SU-DHL-6 (cell line): ENCODE measurements around the gene PNPLA2.

Source experiments
- H2AFZ ChIP-seq: fragments of 200-600 bp; sonication (generic); 2 replicates; pipeline ENCODE4 v1.6.1; 2014; ENCODE audit warnings: low read depth, mild to moderate bottlenecking, moderate library complexity, mixed read lengths, antibody characterized with exemption, low read length; ENCODE audit not compliant: severe bottlenecking
- H3F3A ChIP-seq: fragments of 200-600 bp; shearing (Covaris generic); 2 replicates; pipeline ENCODE4 v1.6.0; 2016; ENCODE audit warnings: antibody characterized with exemption, mild to moderate bottlenecking; ENCODE audit not compliant: insufficient read depth
- H3K27ac ChIP-seq: fragments of 200-600 bp; sonication (generic); 2 replicates; pipeline ENCODE4 v1.5.1; 2016; ENCODE audit warnings: low read depth, mild to moderate bottlenecking, low read length, moderate library complexity, mixed read lengths
- H3K27me3 ChIP-seq: fragments of 200-600 bp; sonication (generic), shearing (Covaris generic); 2 replicates; pipeline ENCODE4 v1.6.0; 2014; ENCODE audit warnings: mild to moderate bottlenecking, low read length
- H3K36me3 ChIP-seq: fragments of 200-600 bp; sonication (generic); 2 replicates; pipeline ENCODE4 v1.6.1; 2014; ENCODE audit warnings: mild to moderate bottlenecking, low read length, mixed read lengths
- H3K4me2 ChIP-seq: fragments of 300-600, 200-600 bp; shearing (Covaris generic), sonication (generic); 2 replicates; pipeline ENCODE4 v1.6.0; 2014; ENCODE audit warnings: low read length, low read depth, mild to moderate bottlenecking; ENCODE audit not compliant: poor library complexity, severe bottlenecking
- H3K4me3 ChIP-seq: fragments of 200-600 bp; sonication (generic); 2 replicates; pipeline ENCODE4 v1.5.1; 2014; ENCODE audit warnings: antibody characterized with exemption, low read length, mild to moderate bottlenecking, mixed read lengths; ENCODE audit not compliant: insufficient read depth, poor library complexity, severe bottlenecking
- H3K79me2 ChIP-seq: fragments of 200-600 bp; sonication (generic); 2 replicates; pipeline ENCODE4 v1.6.1; 2014; ENCODE audit warnings: mild to moderate bottlenecking, low read length, moderate library complexity; ENCODE audit not compliant: insufficient read depth
- H3K9ac ChIP-seq: fragments of 200-600 bp; sonication (generic); 2 replicates; pipeline ENCODE4 v1.7.0; 2014; ENCODE audit warnings: mild to moderate bottlenecking, low read length
- H3K9me2 ChIP-seq: fragments of 200-600 bp; sonication (generic); replicated peaks from 2 replicates; pipeline ENCODE4 v1.6.1; 2014; ENCODE audit warnings: low read length; ENCODE audit not compliant: insufficient read depth
- H3K9me3 ChIP-seq: fragments of 200-600 bp; sonication (generic); 2 replicates; pipeline ENCODE4 v1.6.1; 2014; ENCODE audit warnings: low read length, mixed read lengths; ENCODE audit not compliant: insufficient read depth
- H4K20me1 ChIP-seq: fragments of 200-600 bp; sonication (generic); 2 replicates; pipeline ENCODE4 v1.6.1; 2014; ENCODE audit warnings: low read depth, mild to moderate bottlenecking, antibody characterized with exemption, low read length, moderate library complexity, mixed read lengths
- EZH2phosphoT487 ChIP-seq: fragments of 200-600 bp; sonication (generic), shearing (Covaris generic); conservative IDR thresholded peaks from 2 replicates; pipeline ENCODE4 v1.6.1; 2018; ENCODE audit warnings: mild to moderate bottlenecking, antibody characterized with exemption, low read length, moderate library complexity, mixed read lengths
- TF ChIP-seq, protein P1 (sequence below): fragments of 200-600 bp; sonication (generic); IDR thresholded peaks from one replicate; pipeline ENCODE4 v1.5.1; 2017; ENCODE audit warnings: antibody characterized with exemption, mild to moderate bottlenecking, low read length, moderate library complexity; ENCODE audit not compliant: insufficient read depth, poor library complexity, severe bottlenecking

The PNPLA2 gene

DNA sequence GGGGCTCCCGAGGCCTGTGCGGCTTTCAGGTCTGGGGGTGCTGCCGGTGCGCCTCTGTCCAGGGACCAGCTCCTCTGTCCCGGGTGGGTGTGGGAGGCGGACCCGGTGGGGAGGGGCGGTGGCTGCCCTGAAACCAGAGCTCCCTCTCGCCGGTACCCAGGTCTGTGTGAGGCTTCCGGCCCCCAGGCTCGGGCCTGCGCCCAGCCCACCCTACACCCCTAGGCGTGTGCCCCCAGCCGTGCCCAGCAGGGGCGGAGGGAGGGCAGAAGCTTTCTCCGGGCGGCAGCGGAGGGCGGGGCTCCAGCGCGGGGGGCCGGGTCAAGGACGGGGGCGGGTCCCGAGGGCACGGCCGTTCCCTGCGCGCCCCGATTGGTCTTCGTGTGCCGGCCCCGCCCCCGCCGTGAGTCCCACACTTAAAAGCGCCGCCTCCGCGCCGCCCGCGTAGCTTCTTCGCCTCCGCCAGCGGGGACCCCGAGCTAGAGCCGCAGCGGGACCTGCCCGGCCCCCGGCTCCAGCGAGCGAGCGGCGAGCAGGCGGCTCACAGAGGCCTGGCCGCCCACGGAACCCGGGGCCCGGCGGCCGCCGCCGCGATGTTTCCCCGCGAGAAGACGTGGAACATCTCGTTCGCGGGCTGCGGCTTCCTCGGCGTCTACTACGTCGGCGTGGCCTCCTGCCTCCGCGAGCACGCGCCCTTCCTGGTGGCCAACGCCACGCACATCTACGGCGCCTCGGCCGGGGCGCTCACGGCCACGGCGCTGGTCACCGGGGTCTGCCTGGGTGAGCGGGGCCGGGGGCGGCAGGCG lies 616 bp downstream of the PNPLA2 start:
- H3K79me2 ChIP-seq, result no peaks in the 10 kb centered on the region
- peak overlapping the region; percentile 61 for H3K4me3 ChIP-seq
- no peaks in the 10 kb centered on the region for H3K27me3 ChIP-seq
- H3K9me2 ChIP-seq, result no peaks in the 10 kb centered on the region
- H4K20me1 ChIP-seq, result no peaks in the 10 kb centered on the region; the same call in 1 of the 2 replicates
- TF ChIP-seq, protein P1, sequence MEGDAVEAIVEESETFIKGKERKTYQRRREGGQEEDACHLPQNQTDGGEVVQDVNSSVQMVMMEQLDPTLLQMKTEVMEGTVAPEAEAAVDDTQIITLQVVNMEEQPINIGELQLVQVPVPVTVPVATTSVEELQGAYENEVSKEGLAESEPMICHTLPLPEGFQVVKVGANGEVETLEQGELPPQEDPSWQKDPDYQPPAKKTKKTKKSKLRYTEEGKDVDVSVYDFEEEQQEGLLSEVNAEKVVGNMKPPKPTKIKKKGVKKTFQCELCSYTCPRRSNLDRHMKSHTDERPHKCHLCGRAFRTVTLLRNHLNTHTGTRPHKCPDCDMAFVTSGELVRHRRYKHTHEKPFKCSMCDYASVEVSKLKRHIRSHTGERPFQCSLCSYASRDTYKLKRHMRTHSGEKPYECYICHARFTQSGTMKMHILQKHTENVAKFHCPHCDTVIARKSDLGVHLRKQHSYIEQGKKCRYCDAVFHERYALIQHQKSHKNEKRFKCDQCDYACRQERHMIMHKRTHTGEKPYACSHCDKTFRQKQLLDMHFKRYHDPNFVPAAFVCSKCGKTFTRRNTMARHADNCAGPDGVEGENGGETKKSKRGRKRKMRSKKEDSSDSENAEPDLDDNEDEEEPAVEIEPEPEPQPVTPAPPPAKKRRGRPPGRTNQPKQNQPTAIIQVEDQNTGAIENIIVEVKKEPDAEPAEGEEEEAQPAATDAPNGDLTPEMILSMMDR, result no peak
- no peak for TF ChIP-seq EZH2phosphoT487
- no peaks in the 10 kb centered on the region for H3K9me3 ChIP-seq
- peak overlapping the region; percentile 59 for H3K4me2 ChIP-seq
- H3K36me3 ChIP-seq, result no peaks in the 10 kb centered on the region
- peak overlapping the region; percentile 34; the same call in 1 of the 2 replicates for H3K27ac ChIP-seq
- peak overlapping the region; percentile 61 for H3K9ac ChIP-seq
- peak overlapping the region; percentile 49 for H2AFZ ChIP-seq
- H3F3A ChIP-seq, result no peaks in the 10 kb centered on the region; the same call in 1 of the 2 replicates

- peak overlapping the region; percentile 61 for H3K9ac ChIP-seq
- no peaks in the 10 kb centered on the region for H3K27me3 ChIP-seq
- no peaks in the 10 kb centered on the region for H3K79me2 ChIP-seq
- no peaks in the 10 kb centered on the region for H3K36me3 ChIP-seq
- H2AFZ ChIP-seq, result peak overlapping the region; percentile 42
- no peaks in the 10 kb centered on the region; the same call in 1 of the 2 replicates for H4K20me1 ChIP-seq
- H3K4me3 ChIP-seq, result peak overlapping the region; percentile 61
- H3K4me2 ChIP-seq, result peak overlapping the region; percentile 59
- no peaks in the 10 kb centered on the region; the same call in 1 of the 2 replicates for H3F3A ChIP-seq
- no peak for TF ChIP-seq EZH2phosphoT487
- TF ChIP-seq, protein P1, result no peak
- H3K9me3 ChIP-seq, result no peaks in the 10 kb centered on the region
- peak overlapping the region; percentile 34; the same call in 1 of the 2 replicates for H3K27ac ChIP-seq
- no peaks in the 10 kb centered on the region for H3K9me2 ChIP-seq
Observed at GRCh38 chr11:819943-820649, 1.4 kb downstream of the PNPLA2 start.

DNA sequence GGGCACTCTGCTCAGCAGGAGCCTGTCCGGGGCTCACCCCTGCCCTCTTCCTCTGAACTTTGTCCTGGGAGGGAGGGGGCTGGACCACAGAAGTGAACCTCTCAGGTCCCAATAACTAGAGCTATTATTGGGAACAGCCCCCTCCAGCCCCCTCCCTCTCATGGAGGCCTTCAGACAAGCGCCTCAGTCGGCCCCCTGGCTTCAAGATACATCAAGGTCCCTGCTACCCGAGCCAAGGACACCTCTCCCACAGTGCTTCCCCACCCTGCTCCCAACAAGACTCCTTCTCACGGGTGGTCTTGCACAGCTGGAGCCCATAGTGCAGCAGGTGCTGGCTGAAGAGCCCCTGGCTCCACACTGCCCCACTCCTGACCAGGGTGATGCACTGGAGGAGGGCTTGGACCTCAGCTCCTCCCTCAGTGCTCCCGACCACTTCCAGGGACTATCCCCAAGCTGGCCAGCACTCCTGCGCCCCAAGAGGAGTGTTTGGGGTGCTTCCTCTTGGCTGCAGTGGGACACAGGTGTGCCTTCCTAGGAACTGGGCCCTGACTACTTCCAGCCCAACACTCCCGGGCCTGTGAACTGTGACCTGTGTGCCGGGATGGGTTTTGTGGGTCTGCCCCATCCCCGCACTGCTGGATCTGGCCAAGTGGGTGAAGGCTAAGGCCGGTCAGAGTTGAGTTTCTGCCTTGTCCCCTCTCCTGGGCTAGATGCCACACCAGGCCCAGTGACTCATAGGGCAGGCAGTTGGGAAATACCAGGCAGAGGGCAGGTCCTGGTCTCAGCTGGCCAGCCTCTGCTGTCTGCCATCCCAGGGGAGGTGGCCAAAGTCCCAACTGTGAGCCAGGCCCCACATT lies 2.2 kb downstream of the PNPLA2 start:
- Histone ChIP-seq H3K4me3 (peak overlapping the region; percentile 61), H3K9me3 (no peaks in the 10 kb centered on the region), H3K9me2 (no peaks in the 10 kb centered on the region), H3K36me3 (no peaks in the 10 kb centered on the region), H3F3A (no peaks in the 10 kb centered on the region; the same call in 1 of the 2 replicates), H3K27me3 (no peaks in the 10 kb centered on the region), H3K9ac (peak overlapping the region; percentile 61), H4K20me1 (no peaks in the 10 kb centered on the region; the same call in 1 of the 2 replicates), H3K27ac (no peak overlapping the region), H3K4me2 (peak overlapping the region; percentile 59), H3K79me2 (no peaks in the 10 kb centered on the region), H2AFZ (no peak overlapping the region)
- TF ChIP-seq EZH2phosphoT487, result no peak
- TF ChIP-seq, protein P1, result no peak
